GM19043 (cell line): ENCODE results near the gene EPB41L5.
"Not testable (repeated sequence)": the region's sequence is repeated elsewhere in the genome, so short reads cannot be mapped to it uniquely, and the experiment has no call there.

ENCODE experiments used
- ATAC-seq: cut with Tn5 transposase; IDR thresholded peaks from one replicate; pipeline ENCODE4 v1.9.1; 2021; ENCODE audit warnings: low read depth; ENCODE audit not compliant: unreplicated experiment

Gene EPB41L5

GRCh38 chr2:120094795-120095194 lies 81.9 kb downstream of the EPB41L5 start:
- ATAC-seq = no peak

- ATAC-seq = no peak
These were observed 87.8 kb downstream of the EPB41L5 start for GRCh38 chr2:120100627-120101026.

DNA sequence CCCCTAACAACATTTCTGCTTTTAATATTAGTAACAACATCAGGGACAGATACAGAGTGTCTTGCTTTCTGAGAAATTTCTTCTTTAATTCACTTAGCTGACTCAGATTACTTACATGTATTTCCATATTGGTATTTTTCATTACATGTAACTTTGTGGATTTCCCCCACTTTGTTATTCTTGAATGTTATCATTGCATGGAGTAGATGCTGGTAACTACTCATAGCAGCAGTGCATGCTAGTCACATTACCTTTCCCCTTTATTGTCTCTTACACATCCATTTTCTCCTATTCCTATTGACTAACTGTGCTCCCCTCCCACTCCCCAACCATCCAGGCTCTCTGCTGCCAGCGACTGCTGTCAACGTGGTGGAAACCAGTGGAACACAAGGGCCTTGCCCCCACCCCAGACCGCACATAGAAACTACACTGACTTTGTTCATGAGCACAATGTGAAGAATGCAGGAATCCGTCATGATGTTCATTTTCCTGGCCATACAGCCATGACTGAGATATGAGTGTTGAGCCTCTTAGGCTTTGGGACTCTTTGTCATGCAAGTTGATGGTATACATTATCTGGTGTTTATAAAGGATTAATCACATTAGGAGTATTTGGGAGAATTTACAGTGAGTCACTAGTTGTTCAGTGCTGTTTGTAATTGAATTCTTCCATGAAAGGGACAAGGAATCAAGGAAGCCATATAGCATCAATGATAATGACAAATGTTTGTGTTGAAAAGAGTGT lies 91.0 kb downstream of the EPB41L5 start:
- ATAC-seq = no peak

DNA sequence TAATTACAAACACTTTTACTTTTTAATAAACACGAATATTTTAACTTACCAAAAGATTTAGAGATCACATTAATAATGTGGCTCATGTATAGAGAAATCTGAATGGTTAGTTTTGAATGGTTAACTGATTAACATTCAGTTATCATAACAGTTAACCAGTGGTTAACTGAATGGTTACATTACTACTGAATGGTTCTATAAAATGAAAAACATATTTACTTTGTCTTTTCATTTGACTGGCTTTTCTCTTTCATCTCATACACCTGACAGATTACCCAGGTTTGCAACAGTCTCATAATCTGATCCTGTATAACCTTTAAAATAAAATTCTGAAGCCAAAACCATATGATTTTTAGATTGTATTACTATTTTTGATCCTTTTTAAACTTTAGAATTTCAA lies 91.9 kb downstream of the EPB41L5 start:
- no peak for ATAC-seq

GRCh38 chr2:120105360-120105759 lies 92.5 kb downstream of the EPB41L5 start:
- ATAC-seq = no peak

DNA sequence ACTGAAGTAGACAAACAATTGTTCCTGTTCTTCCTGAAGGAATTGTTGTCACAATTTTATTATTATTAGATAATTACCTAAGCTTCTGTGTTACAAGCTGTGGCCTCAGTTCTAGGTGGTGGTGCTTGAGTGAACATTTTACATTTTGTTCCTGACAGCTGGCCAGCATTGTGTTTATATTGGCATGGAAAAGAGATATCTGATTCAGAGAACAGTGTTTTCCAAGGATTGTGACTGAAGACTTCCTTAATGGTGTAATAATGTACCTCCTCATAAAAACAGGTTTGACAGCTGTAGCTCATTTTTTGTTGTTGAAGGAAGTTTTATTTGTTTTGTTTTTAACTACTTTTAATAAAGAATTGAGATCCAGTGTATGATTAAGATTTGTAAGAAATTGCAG lies 95.2 kb downstream of the EPB41L5 start:
- no peak for ATAC-seq

- no peak for ATAC-seq
These were observed 95.9 kb downstream of the EPB41L5 start for GRCh38 chr2:120108749-120109148.

GRCh38 chr2:120109186-120110061 lies 96.5 kb downstream of the EPB41L5 start:
- no peak for ATAC-seq

DNA sequence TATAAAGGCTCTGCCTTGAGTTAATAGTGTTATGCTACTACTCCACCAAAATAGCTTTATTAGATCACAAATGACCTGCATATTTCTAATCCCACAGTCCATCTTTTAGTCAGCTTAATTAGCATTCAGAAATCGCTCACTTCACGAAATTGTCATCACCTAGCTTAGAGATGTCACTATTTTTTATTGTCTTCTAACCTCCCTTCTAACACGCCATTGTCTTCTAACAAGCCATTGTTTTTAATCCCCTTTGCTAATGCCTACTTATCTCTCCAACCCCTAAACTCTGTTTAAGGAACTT lies 97.1 kb downstream of the EPB41L5 start:
- ATAC-seq = no peak

- ATAC-seq = no peak
These were observed 97.6 kb downstream of the EPB41L5 start for GRCh38 chr2:120110507-120110906.

- no peak for ATAC-seq
These were observed 98.3 kb downstream of the EPB41L5 start for GRCh38 chr2:120111193-120111592.

GRCh38 chr2:120118018-120118417 lies 105.1 kb downstream of the EPB41L5 start:
- ATAC-seq = no peak

- ATAC-seq = no peak
These were observed 105.6 kb downstream of the EPB41L5 start for GRCh38 chr2:120118471-120118870.

DNA sequence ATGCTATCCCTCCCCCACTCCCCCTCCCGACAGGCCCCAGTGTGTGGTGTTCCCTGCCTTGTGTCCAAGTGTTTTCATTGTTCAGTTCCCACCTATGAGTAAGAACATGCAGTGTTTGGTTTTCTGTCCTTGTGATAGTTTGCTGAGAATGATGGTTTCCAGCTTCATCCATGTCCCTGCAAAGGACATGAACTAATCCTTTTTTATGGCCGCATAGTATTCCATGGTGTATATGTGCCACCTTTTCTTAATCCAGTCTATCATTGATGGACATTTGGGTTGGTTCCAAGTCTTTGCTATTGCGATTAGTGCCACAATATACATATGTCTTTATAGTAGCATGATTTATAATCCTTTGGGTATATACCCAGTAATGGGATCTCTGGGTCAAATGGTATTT lies 108.5 kb downstream of the EPB41L5 start:
- ATAC-seq = not testable (repeated sequence)

GRCh38 chr2:120123090-120123489 lies 110.2 kb downstream of the EPB41L5 start:
- no peak for ATAC-seq

DNA sequence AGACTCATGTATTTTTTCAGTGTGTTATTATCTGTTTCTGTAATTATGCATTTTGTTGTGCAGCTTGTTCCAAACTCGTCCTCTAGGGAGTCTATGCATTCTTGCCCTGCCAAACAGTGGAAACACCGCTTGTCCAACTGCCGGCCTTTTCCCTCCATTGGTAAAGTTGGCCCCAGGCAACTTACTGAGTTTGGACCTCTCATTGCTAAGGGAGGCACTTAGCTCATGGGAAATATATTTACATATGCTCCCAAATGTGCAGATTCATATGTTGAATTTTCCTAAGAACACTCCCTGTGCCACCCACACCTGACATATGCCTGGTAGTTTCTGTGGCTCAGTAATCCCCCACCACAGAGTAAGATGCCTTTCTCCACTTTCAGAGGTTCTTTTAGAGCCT lies 112.3 kb downstream of the EPB41L5 start:
- no peak for ATAC-seq

GRCh38 chr2:120128216-120128615 lies 115.3 kb downstream of the EPB41L5 start:
- ATAC-seq = no peak

DNA sequence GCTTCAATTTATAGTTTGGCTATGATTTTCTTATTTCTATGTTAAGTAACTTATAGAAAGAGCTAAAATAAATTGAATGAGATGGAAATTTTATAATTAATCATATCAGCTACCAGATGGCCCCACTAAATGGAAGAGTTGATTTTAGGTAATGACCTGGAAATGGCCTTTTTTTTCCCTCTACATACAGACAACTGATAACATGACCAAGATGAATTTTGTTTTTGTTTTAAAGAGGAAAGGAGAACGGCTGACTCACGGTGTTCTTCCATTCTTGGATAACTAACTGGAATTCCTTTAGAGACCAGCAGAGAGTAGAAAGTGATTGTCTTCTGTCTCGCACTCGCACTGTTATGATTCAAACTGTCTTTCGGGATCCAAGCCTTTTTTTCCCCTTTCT lies 119.3 kb downstream of the EPB41L5 start:
- ATAC-seq = no peak

GRCh38 chr2:120132691-120133090 lies 119.8 kb downstream of the EPB41L5 start:
- no peak for ATAC-seq

DNA sequence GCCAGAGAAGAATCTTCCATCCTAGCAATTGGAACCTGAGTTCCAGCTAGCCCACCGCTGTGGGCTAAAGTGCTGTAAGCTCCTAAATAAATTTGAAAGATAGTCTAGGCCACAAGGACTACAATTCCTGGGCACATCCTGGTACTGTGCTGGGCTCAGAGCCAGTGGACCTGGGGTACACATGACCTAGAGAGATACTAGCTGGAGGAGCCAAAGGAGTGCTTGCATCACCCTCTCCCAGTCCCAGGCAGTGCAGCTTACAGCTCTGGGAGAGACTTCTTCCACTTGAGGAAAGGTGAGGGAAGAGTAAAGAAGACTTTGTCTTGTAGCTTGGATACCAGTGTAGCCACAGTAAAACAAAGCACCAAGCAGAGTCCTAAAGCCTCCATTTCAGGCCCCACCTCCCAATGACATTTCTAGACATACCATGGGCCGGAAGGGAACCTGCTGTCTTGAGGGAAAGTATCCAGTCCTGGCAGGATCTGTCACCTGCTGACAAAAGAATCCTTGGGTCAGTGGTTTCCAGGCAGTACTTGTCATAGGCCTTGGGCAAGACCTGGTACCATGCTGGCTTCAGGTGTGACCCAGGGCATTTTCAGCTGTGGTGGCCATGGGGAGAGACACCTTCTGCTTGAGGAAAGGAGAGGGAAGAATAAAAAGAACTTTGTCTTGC lies 120.8 kb downstream of the EPB41L5 start:
- ATAC-seq = no peak

GRCh38 chr2:120134263-120134662 lies 121.4 kb downstream of the EPB41L5 start:
- no peak for ATAC-seq
